Rectal smooth muscle tissue (tissue), 1 donor: ENCODE results near the gene GALNT18.

Source experiments
- H3K27ac ChIP-seq: one replicate; pipeline ENCODE4 v1.7.0; 2013; ENCODE audit warnings: low read depth, low read length, inconsistent platforms
- H3K27me3 ChIP-seq: one replicate; pipeline ENCODE4 v1.7.0; 2013; ENCODE audit warnings: low read length; ENCODE audit not compliant: control insufficient read depth, insufficient read depth
- H3K36me3 ChIP-seq: one replicate; pipeline ENCODE4 v1.7.0; 2013; ENCODE audit warnings: low read length; ENCODE audit not compliant: control insufficient read depth, insufficient read depth
- H3K4me1 ChIP-seq: one replicate; pipeline ENCODE4 v1.7.0; 2013; ENCODE audit warnings: low read length; ENCODE audit not compliant: control insufficient read depth, insufficient read depth
- H3K4me3 ChIP-seq: one replicate; pipeline ENCODE4 v1.7.0; 2013; ENCODE audit warnings: low read length
- H3K9ac ChIP-seq: one replicate; pipeline ENCODE4 v1.7.0; 2013; ENCODE audit warnings: low read length

The GALNT18 gene

DNA sequence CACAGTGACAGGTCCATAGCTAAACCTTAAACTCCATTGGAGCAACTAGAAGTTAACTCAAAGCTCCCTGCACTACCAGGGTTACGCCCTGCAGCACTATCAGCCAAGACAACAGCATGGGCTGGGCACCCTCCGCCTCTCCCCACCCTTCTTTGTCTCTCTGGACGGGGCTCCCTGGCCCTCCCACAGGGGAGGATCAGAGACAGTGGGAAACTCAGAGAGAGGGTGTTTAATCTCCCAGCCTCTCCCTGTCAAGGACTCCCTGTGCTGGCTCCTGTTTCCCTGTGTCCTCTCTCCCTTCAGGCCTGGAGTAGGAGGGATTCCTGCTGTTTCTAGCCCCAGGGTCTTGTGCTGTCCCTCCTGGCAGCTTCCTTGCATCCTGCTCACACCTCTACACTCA is 211.9 kb downstream of the GALNT18 start:
- H3K9ac ChIP-seq = no peak overlapping the region
- no peaks in the 10 kb centered on the region for H3K27me3 ChIP-seq
- no peaks in the 10 kb centered on the region for H3K36me3 ChIP-seq
- H3K27ac ChIP-seq = peak overlapping the region; percentile 68
- no peak overlapping the region for H3K4me3 ChIP-seq
- peaks cover 52% of the 10 kb centered on the region for H3K4me1 ChIP-seq

DNA sequence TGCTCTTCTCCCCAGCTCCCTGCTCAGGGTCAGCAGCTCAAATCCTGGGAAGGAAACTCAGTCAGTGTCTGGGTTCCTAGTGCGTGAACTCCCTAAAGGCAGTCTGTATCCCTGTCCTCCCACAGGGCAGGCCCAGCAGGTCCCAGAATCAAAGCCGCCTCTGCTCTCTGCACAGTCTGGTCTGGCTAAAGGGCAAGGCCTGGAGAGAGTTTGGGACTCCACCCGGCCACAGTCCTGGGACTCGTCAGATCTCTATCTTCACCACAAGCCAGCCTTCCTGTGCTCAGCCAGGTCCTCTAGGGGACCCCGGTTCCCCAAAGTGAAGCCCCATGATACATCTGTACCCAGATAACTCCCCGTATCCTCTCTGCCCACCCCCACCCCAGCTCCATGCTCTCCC is 212.6 kb downstream of the GALNT18 start:
- H3K4me1 ChIP-seq = peaks cover 59% of the 10 kb centered on the region
- H3K27ac ChIP-seq = peak overlapping the region; percentile 68
- no peak overlapping the region for H3K4me3 ChIP-seq
- peak overlapping the region; percentile 12 for H3K9ac ChIP-seq
- no peaks in the 10 kb centered on the region for H3K27me3 ChIP-seq
- H3K36me3 ChIP-seq = no peaks in the 10 kb centered on the region

DNA sequence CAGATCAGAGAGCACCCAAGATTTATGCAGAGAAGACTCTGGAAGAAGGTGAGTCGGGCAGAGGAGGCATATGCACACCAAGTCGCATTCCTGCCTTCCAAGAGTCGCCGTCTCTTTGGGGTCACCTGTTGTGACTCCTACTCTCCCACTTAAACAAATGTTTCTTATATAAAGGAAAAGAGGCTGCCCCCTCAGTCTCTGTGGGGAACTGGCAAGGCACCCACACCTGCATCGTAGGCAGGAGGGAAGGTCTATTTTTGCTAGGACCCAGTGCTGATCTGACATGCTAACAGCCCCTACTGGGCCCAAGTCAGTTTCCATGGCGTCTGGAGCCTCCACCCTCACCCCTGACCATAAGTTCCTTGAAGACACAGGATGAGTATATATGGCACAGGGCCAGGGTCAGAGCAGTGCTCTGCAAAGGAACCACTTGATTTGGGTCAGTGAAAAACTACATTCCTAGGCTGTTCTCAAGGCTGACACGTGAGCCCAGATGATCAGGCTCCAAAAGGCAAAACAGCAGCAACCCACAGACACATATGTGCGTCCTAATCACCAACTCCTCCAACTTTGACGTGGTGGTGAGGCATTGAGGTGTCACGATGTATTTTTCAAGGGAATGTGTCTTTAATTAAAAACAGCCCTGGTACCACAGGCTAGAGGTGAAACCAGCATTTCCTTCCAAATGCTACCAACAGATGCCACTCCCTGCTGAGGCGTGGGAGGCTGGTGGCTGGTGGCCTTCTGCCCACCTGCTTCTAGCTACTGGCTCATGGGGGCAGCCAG is 213.2 kb downstream of the GALNT18 start:
- Histone ChIP-seq H3K27ac (peak overlapping the region; percentile 68), H3K4me3 (no peak overlapping the region), H3K36me3 (no peaks in the 10 kb centered on the region), H3K4me1 (peaks cover 65% of the 10 kb centered on the region), H3K9ac (peak overlapping the region; percentile 12), H3K27me3 (no peaks in the 10 kb centered on the region)

DNA sequence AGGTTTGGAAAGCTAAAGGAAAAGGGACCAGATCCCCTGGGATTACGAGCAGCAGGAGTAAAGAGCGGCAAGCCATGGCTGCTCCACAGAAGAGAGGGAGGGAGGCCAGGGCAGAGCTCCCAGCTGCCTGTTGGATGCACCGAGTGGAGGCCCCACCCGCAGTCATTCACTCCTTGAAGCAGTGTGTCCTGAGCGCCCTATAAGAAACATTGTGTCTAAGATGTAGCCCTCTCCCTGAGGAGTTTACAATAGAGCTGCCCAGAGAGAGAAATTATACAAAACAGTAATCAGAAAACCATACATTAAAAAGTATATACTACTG is 214.1 kb downstream of the GALNT18 start:
- Histone ChIP-seq H3K4me3 (no peak overlapping the region), H3K27me3 (no peaks in the 10 kb centered on the region), H3K36me3 (no peaks in the 10 kb centered on the region), H3K9ac (no peak overlapping the region), H3K27ac (peak overlapping the region; percentile 89), H3K4me1 (peaks cover 71% of the 10 kb centered on the region)

DNA sequence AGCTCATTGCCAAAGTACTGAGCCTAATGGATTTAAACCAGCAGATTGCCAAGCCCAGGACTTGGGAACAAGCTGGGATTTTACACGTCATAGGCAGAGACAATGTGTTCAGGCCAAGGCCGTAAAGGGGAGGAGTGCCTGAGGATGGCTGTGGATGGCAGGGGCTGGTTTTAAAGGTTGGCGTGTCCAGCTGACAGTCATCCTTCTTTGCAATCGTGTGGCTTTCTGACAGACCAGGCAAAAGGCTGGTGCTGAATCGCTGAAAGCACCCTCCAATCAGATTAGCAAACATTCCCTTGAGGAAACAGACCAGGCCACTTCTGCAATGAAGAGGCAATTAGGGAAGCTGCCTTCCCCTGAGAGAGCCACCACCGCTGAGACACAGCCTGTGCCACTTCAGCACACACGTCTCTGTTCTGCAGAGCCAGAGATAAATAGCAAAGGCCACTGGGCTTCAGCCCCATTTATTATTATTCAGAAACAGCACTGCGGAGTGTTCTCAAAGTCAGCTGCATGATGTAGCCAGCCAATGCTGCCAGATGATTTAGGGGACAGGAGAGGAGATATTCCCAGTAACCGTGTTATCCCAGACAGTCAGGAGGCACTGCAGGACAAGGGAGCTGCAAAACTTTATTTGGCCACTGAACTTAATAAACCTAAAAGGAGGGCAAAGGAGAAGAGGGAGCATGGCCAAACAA is 214.6 kb downstream of the GALNT18 start:
- peak overlapping the region; percentile 89 for H3K27ac ChIP-seq

DNA sequence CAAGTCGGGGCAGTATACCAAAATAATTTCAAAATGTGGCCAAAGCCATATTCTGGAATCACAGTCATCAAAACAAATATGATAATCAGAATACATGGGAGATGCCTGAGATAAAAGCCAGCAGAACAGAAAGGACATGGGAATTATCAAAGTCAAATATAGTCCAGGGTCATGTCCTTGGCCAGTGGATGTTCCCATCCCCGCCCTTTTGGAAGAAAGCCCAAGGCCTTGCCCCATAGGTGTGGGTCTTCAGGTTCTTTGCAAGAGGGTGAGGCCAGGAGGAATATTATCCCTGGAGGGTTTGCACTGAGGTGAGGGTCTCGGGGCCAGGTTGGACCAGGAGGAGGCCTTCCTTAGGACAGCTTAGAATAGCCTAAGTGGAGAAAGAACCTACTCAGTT is 215.2 kb downstream of the GALNT18 start:
- H3K27me3 ChIP-seq = no peaks in the 10 kb centered on the region
- no peak overlapping the region for H3K9ac ChIP-seq
- H3K27ac ChIP-seq = peak overlapping the region; percentile 89
- H3K4me3 ChIP-seq = no peak overlapping the region
- H3K36me3 ChIP-seq = no peaks in the 10 kb centered on the region
- H3K4me1 ChIP-seq = peaks cover 79% of the 10 kb centered on the region

More for the DNA sequence above, 214.6 kb downstream of the GALNT18 start:
- Histone ChIP-seq H3K4me1 (peaks cover 76% of the 10 kb centered on the region), H3K36me3 (no peaks in the 10 kb centered on the region), H3K4me3 (no peak overlapping the region), H3K27me3 (no peaks in the 10 kb centered on the region), H3K9ac (no peak overlapping the region)

DNA sequence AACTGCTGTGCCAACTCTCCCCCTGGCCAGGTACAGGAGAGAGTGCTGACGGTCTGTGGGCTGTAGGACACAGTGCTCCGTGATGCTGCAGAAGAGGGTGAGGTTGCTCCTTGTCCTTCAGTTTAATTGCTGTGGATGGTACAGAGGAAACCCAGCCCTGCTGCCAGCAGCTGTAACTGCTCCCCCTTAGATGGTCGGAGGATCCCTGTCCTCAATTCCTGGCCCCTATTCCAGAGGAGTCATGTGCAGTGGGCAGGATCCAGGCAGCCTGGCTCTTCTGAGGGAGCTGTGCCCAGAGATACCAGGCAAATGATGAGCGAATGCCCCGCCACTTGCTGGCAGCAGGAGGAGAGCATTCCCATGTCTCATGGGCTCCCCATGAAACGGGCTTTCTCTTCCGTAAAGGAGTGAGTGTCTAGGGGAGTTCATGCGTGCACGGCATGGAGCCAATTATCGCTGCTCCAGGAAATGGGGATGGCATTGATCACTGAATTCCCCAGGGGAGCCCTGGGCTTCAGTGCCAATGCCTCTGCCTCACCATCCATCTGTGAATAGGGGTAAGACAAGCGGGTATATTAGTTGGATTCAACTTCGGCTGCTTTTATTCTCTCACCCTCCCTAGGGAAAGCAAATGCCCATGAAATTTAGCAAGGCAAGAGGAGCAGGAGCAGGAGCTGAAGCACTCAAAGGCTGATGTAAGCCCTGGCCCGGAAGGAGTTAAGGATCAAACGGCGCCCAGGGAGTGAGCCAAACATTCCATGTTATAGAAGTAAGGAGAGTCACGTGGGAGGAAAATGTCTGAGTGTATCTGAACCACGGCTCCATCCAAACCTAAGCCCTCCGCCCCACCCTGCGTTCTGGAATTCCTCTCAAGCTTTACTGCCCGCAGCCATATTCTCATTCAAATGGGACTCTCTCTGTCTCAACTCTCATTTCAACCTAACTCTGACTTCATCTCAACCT is 217.8 kb downstream of the GALNT18 start:
- Histone ChIP-seq H3K4me1 (peaks cover 62% of the 10 kb centered on the region), H3K27me3 (no peaks in the 10 kb centered on the region), H3K27ac (peak overlapping the region; percentile 89), H3K4me3 (no peak overlapping the region), H3K36me3 (no peaks in the 10 kb centered on the region), H3K9ac (no peak overlapping the region)

DNA sequence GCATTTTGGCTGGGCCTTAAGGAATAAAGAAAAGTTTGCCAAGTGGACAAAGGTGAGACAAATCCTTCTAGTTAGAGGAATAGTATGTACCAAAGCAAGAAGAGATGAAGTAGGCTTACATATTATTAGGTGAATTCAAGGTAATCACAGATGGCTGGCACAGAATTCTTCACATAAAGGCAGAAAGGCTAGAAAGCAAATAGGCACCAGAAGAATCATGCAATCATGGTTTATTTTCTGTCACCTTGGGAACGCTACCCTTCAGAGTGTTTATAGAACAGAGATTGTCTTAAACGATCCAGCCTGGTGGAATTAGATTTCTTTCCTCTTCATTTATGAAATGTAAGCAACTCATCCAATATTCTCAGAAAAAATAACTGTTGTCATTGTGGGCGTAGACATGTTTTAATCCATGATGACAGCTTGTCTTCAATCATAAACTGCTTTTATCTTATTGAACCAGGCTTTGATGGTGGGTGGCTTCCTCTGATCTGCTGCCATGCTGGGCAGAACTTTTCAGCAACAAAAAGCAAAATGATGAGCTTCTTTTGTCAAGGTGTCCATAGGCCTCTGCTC is 219.8 kb downstream of the GALNT18 start:
- Histone ChIP-seq H3K4me3 (no peak overlapping the region), H3K36me3 (no peaks in the 10 kb centered on the region), H3K4me1 (peaks cover 42% of the 10 kb centered on the region), H3K27me3 (no peaks in the 10 kb centered on the region), H3K27ac (peak overlapping the region; percentile 89), H3K9ac (no peak overlapping the region)

DNA sequence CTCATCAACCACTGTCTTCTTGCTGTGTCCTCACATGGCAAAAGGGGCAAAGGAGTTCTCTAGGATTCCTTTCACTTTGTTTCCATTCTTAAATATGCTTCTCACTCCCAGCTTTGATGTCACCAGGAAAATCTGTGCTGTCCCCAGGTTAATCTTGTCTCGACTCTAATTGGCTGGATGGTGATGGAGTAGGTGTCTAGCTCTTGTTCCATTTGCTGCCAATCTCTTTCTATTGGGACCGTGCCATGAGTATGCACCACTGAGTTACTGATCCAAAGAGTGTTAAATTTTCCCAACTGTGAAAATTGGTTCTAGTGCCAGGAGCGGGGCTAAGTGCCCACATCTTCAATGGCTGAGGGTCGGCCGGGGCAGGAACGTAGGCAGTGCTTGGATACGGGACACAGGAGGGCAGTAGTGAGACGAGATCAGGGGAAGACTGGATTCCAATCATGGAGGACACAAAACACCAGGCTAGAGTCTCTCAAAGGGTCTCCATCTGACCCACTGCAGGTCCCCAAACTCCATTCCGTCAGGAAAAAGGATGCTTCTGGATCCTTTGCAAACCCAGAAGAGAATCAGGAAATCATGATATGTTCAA is 221.1 kb downstream of the GALNT18 start:
- Histone ChIP-seq H3K4me3 (no peak overlapping the region), H3K36me3 (no peaks in the 10 kb centered on the region), H3K4me1 (peaks cover 40% of the 10 kb centered on the region), H3K27me3 (no peaks in the 10 kb centered on the region), H3K9ac (no peak overlapping the region), H3K27ac (no peak overlapping the region)

DNA sequence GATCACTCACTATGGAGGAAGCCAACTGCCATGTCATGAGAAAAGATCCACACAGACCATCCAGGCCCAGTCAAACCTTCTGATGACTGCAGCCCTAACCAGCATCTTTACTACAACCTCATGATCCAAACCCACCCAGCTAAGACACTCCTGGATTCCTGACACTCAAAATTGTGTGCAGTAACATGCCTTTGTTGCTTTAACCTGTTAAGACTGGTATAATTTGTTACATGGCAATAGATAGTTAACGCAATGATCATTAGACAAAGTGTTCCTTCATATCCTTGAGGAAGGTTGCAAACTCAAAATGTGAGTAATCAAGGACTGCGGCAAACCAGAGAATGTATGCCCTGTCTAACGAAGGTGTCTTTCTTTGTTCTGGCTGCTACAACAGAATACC is 221.7 kb downstream of the GALNT18 start:
- Histone ChIP-seq H3K27ac (no peak overlapping the region), H3K4me3 (no peak overlapping the region), H3K4me1 (peaks cover 38% of the 10 kb centered on the region), H3K27me3 (no peaks in the 10 kb centered on the region), H3K36me3 (no peaks in the 10 kb centered on the region), H3K9ac (no peak overlapping the region)

DNA sequence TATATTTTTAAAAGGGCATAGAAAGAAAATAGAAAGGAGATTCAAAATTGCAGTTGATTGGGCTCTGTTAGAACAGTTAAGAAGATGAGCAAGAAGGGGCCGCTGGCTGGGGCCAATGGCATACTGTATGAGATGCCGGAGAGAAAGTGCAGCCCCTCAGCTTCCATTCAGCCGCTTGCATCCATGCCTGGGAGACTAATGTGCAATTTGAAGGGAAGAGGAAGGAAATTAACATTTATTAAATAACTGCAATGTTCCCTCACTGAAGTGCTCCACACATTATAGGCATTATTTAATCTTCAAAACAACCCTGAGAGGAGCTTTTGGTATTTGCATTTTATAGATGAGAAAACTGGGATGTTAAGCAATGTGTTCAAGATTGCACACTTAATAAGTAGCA is 224.0 kb downstream of the GALNT18 start:
- H3K4me1 ChIP-seq = peaks cover 18% of the 10 kb centered on the region
- no peak overlapping the region for H3K27ac ChIP-seq
- no peaks in the 10 kb centered on the region for H3K27me3 ChIP-seq
- no peak overlapping the region for H3K9ac ChIP-seq
- no peaks in the 10 kb centered on the region for H3K36me3 ChIP-seq
- H3K4me3 ChIP-seq = no peak overlapping the region

DNA sequence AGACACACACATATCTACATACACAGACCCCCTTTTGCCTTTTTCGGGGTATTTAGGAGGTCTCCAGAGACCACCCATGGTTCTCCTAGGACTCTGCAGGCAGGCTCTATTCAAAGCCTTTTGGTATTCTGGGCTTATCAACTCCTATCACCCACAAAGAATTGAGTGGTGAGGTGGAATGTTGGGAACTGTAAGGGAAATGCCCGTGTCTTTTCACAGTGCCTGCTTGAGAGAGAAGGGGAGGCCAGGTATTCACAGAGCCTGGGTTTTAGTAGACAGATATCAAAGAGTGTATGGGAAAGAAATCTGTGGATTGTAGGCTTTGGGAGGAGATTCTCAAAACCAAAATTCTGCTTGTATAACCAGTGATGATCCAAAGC is 224.8 kb downstream of the GALNT18 start:
- H3K36me3 ChIP-seq = no peaks in the 10 kb centered on the region
- H3K4me1 ChIP-seq = peaks cover 13% of the 10 kb centered on the region
- peak overlapping the region; percentile 76 for H3K27ac ChIP-seq
- H3K9ac ChIP-seq = no peak overlapping the region
- H3K4me3 ChIP-seq = no peak overlapping the region
- H3K27me3 ChIP-seq = no peaks in the 10 kb centered on the region
